Activated CD4-positive, alpha-beta T cell treated with anti-CD3 and anti-CD28 coated beads, Interleukin-2, Interleukin-6, amounts not matched to agents 100 ng/mL and 50 ng/mL, durations not matched to agents 16 hours and 8 hours (primary cell): ENCODE data around the gene MAML1.

Experiments
- DNase-seq: peaks from one replicate; pipeline ENCODE4 v3.0.0-alpha.2; 2020

MAML1 gene

GRCh38 chr5:179824745-179825112, 92.1 kb downstream of the MAML1 start:
- DNase-seq = no peak

GRCh38 chr5:179825655-179826182, 93.1 kb downstream of the MAML1 start:
- DNase-seq = no peak
